KBM-7 (cell line): ENCODE measurements around the gene NOS3.

Experiments
- DNase-seq: peaks from one replicate; pipeline ENCODE4 v3.0.0-alpha.2; 2015
- in situ Hi-C: fragments of 300-500 bp; cut with MboI; formaldehyde crosslinking; loops from 2 replicates; pipeline ENCODE4 v1.14.3; 2020; ENCODE audit warnings: low sequenced_read_pairs, low pct_unique_long_range_greater_than_20kb, mixed read lengths

NOS3 gene

GRCh38 chr7:150975536-150976319 is 15.1 kb upstream of the NOS3 start:
- in situ Hi-C loops, result no loop called here
- DNase-seq, result no peak

GRCh38 chr7:150976529-150977381 is 14.1 kb upstream of the NOS3 start:
- DNase-seq, result no peak
- in situ Hi-C loops, result no loop called here

- in situ Hi-C loops, result no loop called here
- no peak for DNase-seq
Observed at GRCh38 chr7:150977382-150978125, 13.3 kb upstream of the NOS3 start.

DNA sequence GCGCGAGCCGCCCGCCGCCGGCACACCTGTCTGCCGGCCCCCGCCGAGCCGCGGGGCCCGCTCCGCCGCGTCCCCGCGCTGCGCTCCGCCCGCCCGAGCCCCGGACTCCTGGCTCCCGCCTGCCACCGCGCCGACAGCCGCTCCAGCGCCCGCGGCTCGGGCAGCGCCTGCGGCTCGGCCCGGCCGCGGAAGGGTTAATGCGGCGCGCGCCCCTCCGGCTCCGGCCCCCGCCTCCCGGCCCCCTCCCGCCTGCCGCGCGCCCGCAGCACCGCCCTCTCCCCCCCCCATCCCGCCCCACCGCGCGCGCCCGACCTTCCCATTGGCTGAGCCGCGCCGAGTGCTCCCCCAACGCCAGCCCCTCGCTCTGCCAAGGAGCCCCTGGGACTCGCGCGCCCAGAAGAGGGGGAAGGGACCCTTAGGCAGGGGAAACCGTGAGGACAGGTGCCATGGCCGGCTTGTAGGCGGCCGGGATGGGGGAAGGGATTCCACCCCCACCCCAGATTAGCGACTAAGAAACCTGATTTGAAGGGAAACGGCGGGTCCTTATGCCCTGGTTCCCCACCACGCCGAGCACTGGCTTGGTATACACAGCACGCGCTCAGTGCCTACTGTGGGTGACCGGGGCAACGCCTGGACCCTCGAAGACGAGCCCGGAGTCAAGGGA is 12.6 kb upstream of the NOS3 start, which contains the start of gene KCNH2:
TSS of gene KCNH2 (minus strand) at position 196 of the 664 bp plus-strand sequence. CDS start 408 bp downstream, outside the sequence.
- DNase-seq, result no peak
- in situ Hi-C loops, result no loop called here

GRCh38 chr7:150979713-150980390 is 11.0 kb upstream of the NOS3 start:
- DNase-seq, result no peak
- in situ Hi-C loops, result no loop called here

DNA sequence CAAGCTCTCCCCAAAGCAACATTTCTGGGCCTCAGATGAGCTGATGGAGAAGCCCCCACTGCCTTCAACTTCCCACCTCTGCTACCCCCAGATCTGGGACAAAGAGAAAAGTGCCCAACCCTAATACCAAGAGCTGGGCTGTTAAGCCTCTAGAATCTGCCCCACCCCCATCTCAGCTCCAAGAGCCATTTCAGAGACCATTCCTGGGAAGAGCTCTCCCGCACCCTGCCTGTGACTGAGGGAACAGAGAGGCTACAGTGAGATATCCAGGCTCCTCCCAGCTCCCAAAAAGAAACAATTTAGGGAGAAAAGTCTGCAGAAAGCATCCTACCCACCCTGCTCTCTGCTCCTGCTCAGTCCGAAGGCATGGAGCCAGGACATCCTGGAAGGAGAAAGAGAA is 10.2 kb upstream of the NOS3 start:
- in situ Hi-C loops, result no loop called here
- DNase-seq, result no peak

- DNase-seq, result no peak
Observed at GRCh38 chr7:150981644-150982043, 9.2 kb upstream of the NOS3 start.

DNA sequence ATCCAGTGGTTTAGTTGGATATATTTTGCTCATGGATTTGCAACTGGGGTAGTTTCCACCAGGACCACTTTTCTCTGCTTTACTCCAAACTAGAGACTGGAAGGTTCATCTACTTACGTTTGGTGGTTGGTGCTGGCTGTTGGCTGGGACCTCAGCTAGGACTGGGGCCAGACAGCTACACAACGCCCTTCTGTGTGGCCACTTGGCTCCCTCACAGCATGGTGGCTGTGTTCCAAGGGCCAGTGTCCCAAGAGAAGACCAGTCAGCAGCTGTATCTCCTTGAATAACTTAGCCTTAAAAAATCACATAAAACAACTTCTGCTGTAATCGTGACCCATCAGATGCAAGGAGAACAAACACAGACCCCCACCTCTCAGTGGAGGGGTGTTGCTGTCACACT is 8.5 kb upstream of the NOS3 start:
- in situ Hi-C loops, result no loop called here
- no peak for DNase-seq

More at GRCh38 chr7:150981644-150982043, 9.2 kb upstream of the NOS3 start:
- in situ Hi-C loops, result no loop called here

DNA sequence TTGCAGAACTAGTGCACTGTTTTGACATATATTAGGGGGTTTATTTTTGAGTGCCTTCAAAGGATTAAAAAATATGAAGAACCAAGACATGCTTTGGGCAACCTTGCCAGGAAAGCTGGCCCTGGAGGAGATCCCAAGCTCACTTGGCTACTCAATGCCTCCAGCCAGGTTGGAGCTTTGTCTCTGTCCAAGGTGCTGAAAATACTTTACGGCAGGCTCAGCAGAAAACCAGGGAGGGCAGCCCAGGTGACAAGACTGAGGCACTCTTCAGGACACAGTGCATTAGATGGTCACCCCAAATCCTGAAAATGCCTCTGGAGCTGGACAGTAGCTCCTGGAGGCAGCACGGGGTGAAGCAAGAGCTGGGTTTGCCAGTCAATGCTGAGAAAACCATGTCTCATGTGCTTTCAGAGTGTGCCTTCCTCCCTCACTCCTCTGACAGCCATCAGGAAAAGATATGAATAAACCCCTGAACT is 6.9 kb upstream of the NOS3 start:
- in situ Hi-C loops, result no loop called here
- DNase-seq, result peak; percentile 57

DNA sequence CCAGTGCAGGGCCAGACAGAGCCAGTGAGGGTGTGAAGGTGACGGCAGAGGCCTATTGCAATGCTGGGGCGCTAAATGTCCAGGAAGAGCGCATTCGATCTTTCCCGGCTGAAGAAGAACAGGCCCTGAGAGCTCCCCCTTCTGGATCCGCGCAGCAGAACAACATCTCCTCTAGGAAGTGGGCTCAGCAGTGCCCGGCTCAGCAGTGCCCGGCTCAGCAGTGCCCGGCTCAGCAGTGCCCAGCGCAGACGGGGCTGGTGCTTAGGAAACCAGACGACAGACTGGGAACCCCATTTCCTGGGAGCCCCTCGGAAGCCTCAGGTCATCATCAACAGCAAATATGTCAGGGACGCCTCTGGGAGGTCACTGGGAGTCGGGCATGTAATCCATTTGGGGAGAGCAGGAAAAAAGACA is 4.7 kb upstream of the NOS3 start:
- DNase-seq, result peak; percentile 70
- in situ Hi-C loops, result no loop called here

DNA sequence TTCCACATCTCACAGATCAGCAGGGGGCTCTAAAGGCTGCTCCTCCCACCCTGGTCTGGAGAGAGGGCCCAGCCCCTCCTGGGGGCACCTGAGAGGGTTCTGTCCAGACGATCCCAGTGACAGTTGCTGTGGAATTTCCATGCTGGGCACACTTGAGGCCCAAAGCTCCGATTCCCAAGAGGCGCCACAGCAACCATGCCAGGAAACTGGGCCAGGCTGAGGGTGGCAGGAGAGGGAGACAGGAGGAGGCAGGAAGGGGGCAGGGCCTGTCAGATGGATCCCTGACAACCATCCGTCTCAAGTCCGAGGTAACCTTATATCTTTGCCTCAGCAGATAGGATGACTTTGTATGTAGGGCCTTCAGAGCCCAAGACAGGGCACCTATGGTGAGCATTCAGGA is 4.3 kb upstream of the NOS3 start:
- in situ Hi-C loops, result no loop called here

DNA sequence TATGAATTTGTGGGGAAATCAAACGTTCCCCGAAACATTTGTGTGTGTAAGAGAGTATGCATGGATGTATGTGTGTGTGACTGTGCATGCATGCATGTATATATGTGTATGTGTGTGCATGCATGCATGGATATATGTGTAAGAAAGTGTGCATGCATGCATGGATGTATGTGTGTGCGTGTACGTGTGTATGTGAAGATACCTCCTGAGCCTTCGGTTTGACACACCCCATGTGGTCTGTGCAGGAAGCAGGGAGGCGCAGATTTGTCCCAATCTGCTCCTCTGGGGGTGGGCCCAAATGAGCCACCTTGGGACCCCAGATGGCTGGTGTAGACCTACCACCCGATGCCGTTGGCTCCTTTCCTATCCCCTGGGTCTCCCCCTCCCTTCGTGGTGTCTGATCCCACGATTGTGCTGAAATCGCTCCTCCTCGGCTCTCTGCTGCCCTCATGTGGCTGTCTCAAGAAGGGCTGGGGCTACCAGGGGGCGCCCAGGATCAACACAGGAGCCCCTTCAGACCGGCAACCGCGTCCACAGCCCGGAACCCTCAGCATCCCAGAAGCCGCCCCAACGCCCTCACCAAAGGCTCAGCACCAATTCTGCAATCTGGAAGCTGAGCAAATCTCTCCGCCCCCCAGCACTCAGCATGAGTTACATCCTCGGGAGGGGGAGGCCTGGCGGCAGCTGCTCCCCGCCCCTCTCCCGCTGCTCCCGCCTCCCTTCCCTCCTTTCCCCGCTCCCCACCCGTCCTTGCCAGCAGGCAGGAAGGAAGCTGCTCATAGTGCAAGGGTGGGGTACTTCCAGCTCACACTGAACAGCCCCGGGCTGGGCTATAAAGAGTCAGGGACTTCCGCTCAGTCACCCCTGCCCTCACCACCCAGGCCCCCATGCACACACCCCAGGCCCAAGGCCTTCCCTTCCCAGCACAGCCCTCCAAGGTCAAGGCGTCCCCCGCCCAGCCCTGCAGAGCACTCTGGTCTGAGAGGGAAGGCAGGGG is 2.3 kb upstream of the NOS3 start:
- in situ Hi-C loops, result no loop called here

More for the DNA sequence above, 4.3 kb upstream of the NOS3 start:
- DNase-seq, result no peak

DNA sequence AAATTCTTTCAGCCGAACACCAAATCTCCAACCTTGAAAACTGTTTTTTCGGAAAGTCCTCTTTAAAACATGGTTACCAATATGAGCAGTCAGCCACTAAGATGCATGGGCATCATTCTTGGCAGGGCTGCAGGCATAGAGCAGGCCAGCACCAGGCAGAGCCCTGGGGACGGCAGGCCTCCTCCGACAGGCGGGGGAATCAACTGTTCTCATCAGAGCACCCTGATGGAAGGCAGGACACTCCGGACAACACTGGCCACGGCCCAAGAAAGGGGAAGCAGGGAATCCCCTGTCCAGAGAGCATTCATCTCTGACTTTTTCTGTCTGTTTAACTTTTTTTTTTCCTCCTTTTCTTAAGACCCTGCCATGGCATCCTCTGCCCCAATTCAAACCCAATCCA is 1.4 kb upstream of the NOS3 start:
- no peak for DNase-seq
- in situ Hi-C loops, result no loop called here

More for the DNA sequence above, 2.3 kb upstream of the NOS3 start:
- DNase-seq, result peak; percentile 86

DNA sequence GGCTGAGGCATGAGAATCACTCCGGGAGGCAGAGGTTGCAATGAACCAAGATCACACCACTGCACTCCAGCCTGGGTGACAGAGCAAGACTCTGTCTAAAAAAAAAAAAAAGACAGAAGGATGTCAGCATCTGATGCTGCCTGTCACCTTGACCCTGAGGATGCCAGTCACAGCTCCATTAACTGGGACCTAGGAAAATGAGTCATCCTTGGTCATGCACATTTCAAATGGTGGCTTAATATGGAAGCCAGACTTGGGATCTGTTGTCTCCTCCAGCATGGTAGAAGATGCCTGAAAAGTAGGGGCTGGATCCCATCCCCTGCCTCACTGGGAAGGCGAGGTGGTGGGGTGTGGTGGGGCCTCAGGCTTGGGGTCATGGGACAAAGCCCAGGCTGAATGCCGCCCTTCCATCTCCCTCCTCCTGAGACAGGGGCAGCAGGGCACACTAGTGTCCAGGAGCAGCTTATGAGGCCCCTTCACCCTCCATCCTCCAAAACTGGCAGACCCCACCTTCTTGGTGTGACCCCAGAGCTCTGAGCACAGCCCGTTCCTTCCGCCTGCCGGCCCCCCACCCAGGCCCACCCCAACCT is 1.3 kb downstream of the NOS3 start:
- no peak for DNase-seq
- in situ Hi-C loops, result no loop called here

GRCh38 chr7:150992833-150993302 is 2.1 kb downstream of the NOS3 start:
- DNase-seq, result no peak
- in situ Hi-C loops, result no loop called here

GRCh38 chr7:150993511-150993910 is 2.7 kb downstream of the NOS3 start:
- no peak for DNase-seq
- in situ Hi-C loops, result no loop called here
